Embryonic facial prominence (tissue), 1 donor: ENCODE measurements around the gene CTAGE4.
"Not testable (repeated sequence)": the region's sequence is repeated elsewhere in the genome, so short reads cannot be mapped to it uniquely, and the experiment has no call there.

Experiments
- DNase-seq: peaks from one replicate; pipeline ENCODE4 v3.0.0-alpha.2; 2016; ENCODE audit errors: extremely low spot score

The CTAGE4 gene

GRCh38 chr7:144183166-144183565 is at the start of gene CTAGE4:
Gene CTAGE4 (plus strand): TSS chr7:144183466. CDS start chr7:144183504, 38 bp downstream.
- DNase-seq, result not testable (repeated sequence)

- no peak for DNase-seq
Observed at GRCh38 chr7:144134116-144134515, 49.1 kb upstream of the CTAGE4 start.

GRCh38 chr7:144137501-144137900 is 45.8 kb upstream of the CTAGE4 start:
- no peak for DNase-seq

GRCh38 chr7:144142187-144142586 is 41.1 kb upstream of the CTAGE4 start:
- DNase-seq, result no peak

GRCh38 chr7:144144426-144144825 is 38.8 kb upstream of the CTAGE4 start:
- no peak for DNase-seq

GRCh38 chr7:144148224-144148827 is 34.9 kb upstream of the CTAGE4 start:
- no peak for DNase-seq

GRCh38 chr7:144158861-144159260 is 24.4 kb upstream of the CTAGE4 start:
- no peak for DNase-seq

- no peak for DNase-seq
Observed at GRCh38 chr7:144164784-144165183, 18.5 kb upstream of the CTAGE4 start.

- not testable (repeated sequence) for DNase-seq
Observed at GRCh38 chr7:144171594-144172350, 11.5 kb upstream of the CTAGE4 start.

GRCh38 chr7:144174613-144175012 is 8.7 kb upstream of the CTAGE4 start:
- no peak for DNase-seq

GRCh38 chr7:144178380-144179164 is 4.7 kb upstream of the CTAGE4 start:
- not testable (repeated sequence) for DNase-seq

GRCh38 chr7:144179165-144179479 is 4.1 kb upstream of the CTAGE4 start:
- not testable (repeated sequence) for DNase-seq

- DNase-seq, result not testable (repeated sequence)
Observed at GRCh38 chr7:144187848-144188247, 4.6 kb downstream of the CTAGE4 start.

GRCh38 chr7:144188578-144189171 is 5.4 kb downstream of the CTAGE4 start:
- not testable (repeated sequence) for DNase-seq

GRCh38 chr7:144193782-144194181 is 10.5 kb downstream of the CTAGE4 start:
- DNase-seq, result not testable (repeated sequence)

GRCh38 chr7:144194453-144194852 is 11.2 kb downstream of the CTAGE4 start:
- DNase-seq, result not testable (repeated sequence)

- not testable (repeated sequence) for DNase-seq
Observed at GRCh38 chr7:144195212-144195872, 12.1 kb downstream of the CTAGE4 start, which contains the start of gene ARHGEF35. Gene ARHGEF35 (minus strand): TSS chr7:144195833. CDS start chr7:144188383, 7,450 bp downstream.

GRCh38 chr7:144198934-144199333 is 15.7 kb downstream of the CTAGE4 start:
- not testable (repeated sequence) for DNase-seq

GRCh38 chr7:144201978-144202377 is 18.7 kb downstream of the CTAGE4 start:
- not testable (repeated sequence) for DNase-seq

- not testable (repeated sequence) for DNase-seq
Observed at GRCh38 chr7:144203086-144203485, 19.8 kb downstream of the CTAGE4 start.

GRCh38 chr7:144205306-144205705 is 22.0 kb downstream of the CTAGE4 start:
- DNase-seq, result not testable (repeated sequence)
